Mucosa of stomach (tissue), 1 donor: ENCODE results near the gene PHRF1.

ENCODE experiments used
- H3K27me3 ChIP-seq: one replicate; pipeline ENCODE4 v1.7.0; 2013; ENCODE audit warnings: mild to moderate bottlenecking, low read length; ENCODE audit not compliant: control insufficient read depth, insufficient read depth
- H3K36me3 ChIP-seq: one replicate; pipeline ENCODE4 v1.7.0; 2013; ENCODE audit warnings: low read length; ENCODE audit not compliant: control insufficient read depth, insufficient read depth
- H3K4me1 ChIP-seq: one replicate; pipeline ENCODE4 v1.7.0; 2013; ENCODE audit warnings: mild to moderate bottlenecking, low read length; ENCODE audit not compliant: control insufficient read depth, insufficient read depth
- H3K4me3 ChIP-seq: one replicate; pipeline ENCODE4 v1.7.0; 2013; ENCODE audit warnings: low read length
- H3K9ac ChIP-seq: one replicate; pipeline ENCODE4 v1.7.0; 2013; ENCODE audit warnings: mild to moderate bottlenecking, low read length, moderate library complexity
- H3K9me3 ChIP-seq: one replicate; pipeline ENCODE4 v1.7.0; 2013; ENCODE audit warnings: mild to moderate bottlenecking, low read length, moderate library complexity; ENCODE audit not compliant: control insufficient read depth
- donor health status: Pancreatic carcinoma.

PHRF1 gene

GRCh38 chr11:618856-619627 lies 42.8 kb downstream of the PHRF1 start:
- peaks cover 28% of the 10 kb centered on the region for H3K4me1 ChIP-seq
- H3K9ac ChIP-seq: no peak overlapping the region
- H3K9me3 ChIP-seq: no peaks in the 10 kb centered on the region
- no peaks in the 10 kb centered on the region for H3K36me3 ChIP-seq
- no peaks in the 10 kb centered on the region for H3K27me3 ChIP-seq
- H3K4me3 ChIP-seq: no peak overlapping the region

GRCh38 chr11:619628-620050 lies 43.4 kb downstream of the PHRF1 start:
- H3K4me3 ChIP-seq: no peak overlapping the region
- H3K36me3 ChIP-seq: no peaks in the 10 kb centered on the region
- H3K27me3 ChIP-seq: no peaks in the 10 kb centered on the region
- H3K9me3 ChIP-seq: no peaks in the 10 kb centered on the region
- H3K4me1 ChIP-seq: peaks cover 28% of the 10 kb centered on the region
- H3K9ac ChIP-seq: no peak overlapping the region

GRCh38 chr11:620201-620600 lies 43.9 kb downstream of the PHRF1 start:
- no peaks in the 10 kb centered on the region for H3K9me3 ChIP-seq
- no peak overlapping the region for H3K4me3 ChIP-seq

GRCh38 chr11:620935-621814 lies 44.9 kb downstream of the PHRF1 start:
- no peak overlapping the region for H3K4me3 ChIP-seq
- H3K36me3 ChIP-seq: no peaks in the 10 kb centered on the region
- no peak overlapping the region for H3K9ac ChIP-seq
- peaks cover 33% of the 10 kb centered on the region for H3K4me1 ChIP-seq
- no peaks in the 10 kb centered on the region for H3K9me3 ChIP-seq
- H3K27me3 ChIP-seq: peaks cover 4% of the 10 kb centered on the region

More at GRCh38 chr11:620201-620600, 43.9 kb downstream of the PHRF1 start:
- H3K36me3 ChIP-seq: no peaks in the 10 kb centered on the region
- no peaks in the 10 kb centered on the region for H3K27me3 ChIP-seq
- H3K4me1 ChIP-seq: peaks cover 27% of the 10 kb centered on the region
- no peak overlapping the region for H3K9ac ChIP-seq

- no peak overlapping the region for H3K9ac ChIP-seq
- peaks cover 4% of the 10 kb centered on the region for H3K27me3 ChIP-seq
- H3K36me3 ChIP-seq: no peaks in the 10 kb centered on the region
- H3K4me1 ChIP-seq: peaks cover 33% of the 10 kb centered on the region
- H3K4me3 ChIP-seq: no peak overlapping the region
- no peaks in the 10 kb centered on the region for H3K9me3 ChIP-seq
Measured at GRCh38 chr11:621838-622237, 45.6 kb downstream of the PHRF1 start.

GRCh38 chr11:623349-623869 lies 47.1 kb downstream of the PHRF1 start:
- Histone ChIP-seq H3K36me3 (no peaks in the 10 kb centered on the region), H3K9me3 (no peaks in the 10 kb centered on the region), H3K27me3 (peaks cover 4% of the 10 kb centered on the region), H3K9ac (no peak overlapping the region), H3K4me1 (peaks cover 33% of the 10 kb centered on the region), H3K4me3 (no peak overlapping the region)

GRCh38 chr11:623999-624704 lies 47.9 kb downstream of the PHRF1 start:
- Histone ChIP-seq H3K27me3 (peaks cover 4% of the 10 kb centered on the region), H3K9me3 (no peaks in the 10 kb centered on the region), H3K36me3 (no peaks in the 10 kb centered on the region), H3K4me1 (peaks cover 33% of the 10 kb centered on the region), H3K4me3 (peak overlapping the region; percentile 36), H3K9ac (peak overlapping the region; percentile 59)

- H3K9ac ChIP-seq: peak within 1 kb of the TSS; percentile 59
- peak within 1 kb of the TSS; percentile 36 for H3K4me3 ChIP-seq
- no peaks in the 10 kb centered on the region for H3K9me3 ChIP-seq
- peaks cover 4% of the 10 kb centered on the region for H3K27me3 ChIP-seq
- H3K4me1 ChIP-seq: peaks cover 33% of the 10 kb centered on the region
- no peaks in the 10 kb centered on the region for H3K36me3 ChIP-seq
Measured at GRCh38 chr11:624705-625635, 48.7 kb downstream of the PHRF1 start, which contains the start of gene CDHR5. Gene CDHR5 (minus strand): TSS chr11:624955. CDS start chr11:624902, 53 bp downstream.

- Histone ChIP-seq H3K9ac (peak overlapping the region; percentile 59), H3K4me1 (peaks cover 33% of the 10 kb centered on the region), H3K36me3 (no peaks in the 10 kb centered on the region), H3K4me3 (no peak overlapping the region), H3K9me3 (no peaks in the 10 kb centered on the region), H3K27me3 (peaks cover 4% of the 10 kb centered on the region)
Measured at GRCh38 chr11:625636-626268, 49.5 kb downstream of the PHRF1 start.

- no peaks in the 10 kb centered on the region for H3K36me3 ChIP-seq
- no peak within 1 kb of the TSS for H3K9ac ChIP-seq
- H3K4me3 ChIP-seq: no peak within 1 kb of the TSS
- peaks cover 33% of the 10 kb centered on the region for H3K4me1 ChIP-seq
- H3K27me3 ChIP-seq: peaks cover 4% of the 10 kb centered on the region
- no peaks in the 10 kb centered on the region for H3K9me3 ChIP-seq
Measured at GRCh38 chr11:626475-627307, 50.4 kb downstream of the PHRF1 start, which contains the start of gene SCT. Gene SCT (minus strand): TSS chr11:627181. CDS start chr11:627143, 38 bp downstream.
